HL-60/S4 treated with retinoic acid at 250 ng/mL for 4 days and 3 days (cell line): ENCODE measurements around the gene IL12B.
"Not testable (repeated sequence)": the region's sequence is repeated elsewhere in the genome, so short reads cannot be mapped to it uniquely, and the experiment has no call there.

Source experiments
- in situ Hi-C: fragments of 300-500 bp; cut with MboI; formaldehyde crosslinking; loops from 2 replicates; pipeline ENCODE4 v1.7.0; 2022; ENCODE audit warnings: low sequenced_read_pairs

Gene IL12B

DNA sequence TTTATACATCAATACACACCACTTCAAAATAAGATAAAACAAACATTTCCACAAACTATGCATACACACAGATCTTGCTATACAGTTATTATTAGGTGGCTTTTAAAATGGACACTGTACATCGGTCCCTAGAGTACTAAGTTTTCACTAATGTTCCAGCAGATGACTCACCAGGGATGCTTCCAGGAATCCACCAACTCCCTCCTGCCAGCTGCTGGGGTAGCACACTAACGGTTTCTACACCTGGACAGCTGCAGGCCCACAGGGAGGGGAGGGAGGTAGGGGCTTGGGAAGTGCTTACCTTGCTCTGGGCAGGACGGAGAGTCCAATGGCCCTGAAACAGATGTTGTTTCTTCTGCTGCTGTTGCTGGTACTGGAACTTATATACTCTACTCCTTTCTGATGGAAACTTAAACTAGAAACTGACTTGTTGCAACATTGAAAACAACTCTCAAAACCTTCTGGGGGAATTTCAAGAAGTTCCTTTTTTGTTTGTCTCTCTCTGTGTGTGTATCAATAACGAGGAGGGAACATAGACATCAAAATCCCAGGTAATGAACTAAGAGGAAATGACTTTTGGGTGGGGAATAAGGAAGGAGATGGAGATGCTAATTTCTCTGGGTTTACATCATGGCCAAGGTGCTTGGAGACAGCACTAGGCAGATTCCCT, at the start of gene IL12B:
Gene IL12B, minus strand, starts transcription at position 357 of the 670 bp plus-strand sequence. CDS start 3,705 bp downstream, outside the sequence.
- in situ Hi-C loops, result no loop called here

DNA sequence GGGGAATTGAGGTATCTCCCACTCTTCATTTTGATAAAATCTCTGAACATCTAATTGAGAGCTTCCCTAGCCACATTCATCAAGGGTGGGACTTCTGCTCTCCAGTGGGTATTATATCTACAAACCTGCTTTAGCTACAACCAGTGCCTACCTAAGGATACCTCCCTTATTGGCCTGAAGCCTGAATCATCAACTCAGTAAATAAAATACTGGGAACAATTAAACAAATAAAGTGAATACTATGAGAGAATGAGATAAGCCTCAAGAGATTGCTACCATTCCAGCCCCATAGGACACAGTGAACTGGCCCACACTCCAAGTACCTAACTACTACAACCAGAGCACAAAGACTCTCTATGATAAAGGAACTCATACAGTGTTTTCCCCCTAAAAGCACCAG, 47.4 kb upstream of the IL12B start:
- in situ Hi-C loops, result no loop called here

DNA sequence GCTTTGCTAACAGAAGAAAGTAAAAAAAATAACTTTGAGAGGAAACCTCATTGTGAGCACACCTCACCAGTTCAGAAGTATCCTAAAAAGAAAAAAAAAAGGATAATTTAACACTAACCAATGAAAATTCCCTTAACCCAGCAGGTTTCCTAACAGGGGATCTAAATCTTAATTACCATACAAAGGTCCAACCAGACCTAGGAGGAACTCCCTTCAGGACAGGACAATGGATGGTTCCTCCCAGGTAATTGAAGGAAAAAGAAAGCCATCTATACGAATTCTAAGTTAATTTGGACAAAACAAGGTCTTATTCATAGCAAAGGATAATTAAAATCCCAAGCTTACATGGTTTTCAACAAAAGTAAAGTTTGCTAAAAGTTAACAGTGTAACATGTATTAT, 37.6 kb upstream of the IL12B start:
- in situ Hi-C loops, result not testable (repeated sequence)

DNA sequence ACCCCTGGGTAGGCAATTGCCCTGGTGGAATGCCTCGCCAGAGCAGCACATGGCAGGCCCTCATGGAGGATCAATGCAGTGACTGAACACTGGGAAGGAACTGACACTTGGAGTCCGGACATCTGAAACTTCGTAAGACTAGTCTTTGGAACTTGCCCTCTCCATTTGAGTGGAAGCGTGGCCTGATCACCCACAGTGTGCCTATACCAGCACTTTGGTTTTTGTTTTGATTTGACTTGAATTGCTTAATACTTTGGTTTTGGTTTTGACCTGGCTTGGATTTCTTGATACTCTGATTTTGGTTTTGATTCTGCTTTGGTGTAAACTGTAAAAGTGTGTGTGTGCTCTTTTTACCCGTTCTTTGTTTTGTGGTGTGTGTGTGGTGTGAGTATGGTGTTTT, 36.5 kb upstream of the IL12B start:
- in situ Hi-C loops, result not testable (repeated sequence)

DNA sequence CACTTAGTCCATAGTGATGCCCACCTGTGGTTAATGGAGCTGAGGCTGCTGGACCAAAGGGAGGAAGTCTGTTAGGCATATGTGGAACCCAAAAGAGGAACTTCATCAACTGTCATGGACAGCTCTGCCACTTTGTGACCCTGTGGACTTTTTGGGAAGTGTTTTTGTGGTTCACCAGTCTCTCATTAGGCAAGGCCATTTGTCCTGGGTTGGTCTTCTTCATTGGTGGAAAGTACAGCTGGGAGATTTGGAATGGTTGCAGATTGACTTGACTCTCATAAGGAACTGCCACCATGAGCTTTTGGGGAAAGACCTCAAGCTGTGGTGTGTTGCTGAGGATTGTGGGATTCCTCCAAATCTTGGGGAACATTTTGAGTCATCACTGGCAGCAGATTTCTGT, 31.9 kb upstream of the IL12B start:
- in situ Hi-C loops, result no loop called here

DNA sequence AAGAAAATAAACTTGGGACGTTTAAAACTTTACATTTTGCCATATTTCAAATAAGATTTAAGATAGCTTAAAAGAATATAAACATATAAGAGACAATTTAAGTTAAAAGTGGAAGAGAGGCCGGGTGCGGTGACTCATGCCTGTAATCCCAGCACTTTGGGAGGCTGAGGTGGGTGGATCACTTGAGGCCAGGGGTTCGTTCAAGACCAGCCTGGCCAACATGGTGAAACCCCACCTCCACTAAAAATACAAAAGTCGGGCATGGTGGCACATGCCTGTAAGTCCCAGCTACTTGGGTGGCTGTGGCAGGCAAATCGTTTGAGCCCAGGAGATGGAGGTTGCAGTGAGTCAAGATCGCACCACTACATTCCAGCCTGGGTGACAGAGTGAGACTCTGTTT, 29.6 kb upstream of the IL12B start:
- in situ Hi-C loops, result not testable (repeated sequence)

DNA sequence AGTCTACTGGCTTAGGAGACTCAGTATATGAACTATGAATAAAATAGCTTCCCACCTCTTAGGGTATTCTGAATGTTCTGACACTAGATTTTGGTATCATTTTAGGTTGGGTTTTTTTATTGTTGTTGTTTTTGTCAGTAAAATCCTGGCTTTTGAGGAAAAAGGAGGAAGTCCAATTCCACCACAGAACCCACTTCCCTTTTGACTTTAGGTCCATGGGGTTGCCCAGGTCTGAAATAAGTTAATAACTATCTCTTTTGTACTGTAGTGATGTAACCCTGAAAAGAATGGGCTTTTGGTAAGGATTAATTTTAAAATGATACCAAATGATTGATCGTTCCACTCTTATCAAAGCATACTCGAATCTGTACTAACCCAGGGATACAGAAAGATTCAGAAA, 29.1 kb upstream of the IL12B start:
- in situ Hi-C loops, result no loop called here

DNA sequence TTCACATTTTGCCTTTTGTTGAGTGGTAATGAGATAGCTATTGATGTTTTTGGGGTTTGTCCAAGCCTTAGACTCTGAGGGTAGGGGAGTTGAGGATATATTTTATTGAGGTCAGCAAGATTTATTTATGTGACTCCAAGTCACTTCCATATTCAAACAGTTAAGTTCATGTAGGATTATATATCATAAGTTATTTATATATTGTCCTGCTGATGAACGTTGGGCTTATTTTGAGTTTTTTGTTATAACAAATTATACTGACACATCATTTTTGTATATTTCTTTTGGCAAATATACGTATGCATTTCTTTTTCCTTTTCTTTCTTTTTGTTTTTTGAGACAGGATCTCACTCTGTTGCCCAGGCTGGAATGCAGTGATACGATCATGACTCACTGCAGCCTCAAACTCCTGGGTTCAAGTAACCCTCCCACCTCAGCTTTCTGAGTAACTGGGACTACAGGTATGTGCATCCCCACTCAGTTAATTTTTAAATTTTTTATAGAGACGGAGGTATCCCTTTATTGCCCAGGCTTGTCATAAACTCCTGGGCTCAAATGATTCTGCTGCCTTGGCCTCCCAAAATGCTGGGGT, 23.5 kb upstream of the IL12B start:
- in situ Hi-C loops, result no loop called here

DNA sequence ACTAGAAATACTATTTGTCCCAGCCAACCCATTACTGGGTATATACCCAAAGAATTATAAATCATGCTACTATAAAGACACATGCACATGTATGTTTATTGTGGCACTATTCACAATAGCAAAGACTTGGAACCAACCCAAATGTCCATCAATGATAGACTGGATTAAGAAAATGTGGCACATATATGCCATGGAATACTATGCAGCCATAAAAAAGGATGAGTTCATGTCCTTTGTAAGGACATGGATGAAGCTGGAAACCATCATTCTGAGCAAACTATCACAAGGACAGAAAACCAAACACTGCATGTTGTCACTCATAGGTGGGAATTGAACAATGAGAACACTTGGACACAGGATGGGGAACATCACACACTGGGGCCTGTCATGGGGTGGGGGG, 20.4 kb upstream of the IL12B start:
- in situ Hi-C loops, result not testable (repeated sequence)

DNA sequence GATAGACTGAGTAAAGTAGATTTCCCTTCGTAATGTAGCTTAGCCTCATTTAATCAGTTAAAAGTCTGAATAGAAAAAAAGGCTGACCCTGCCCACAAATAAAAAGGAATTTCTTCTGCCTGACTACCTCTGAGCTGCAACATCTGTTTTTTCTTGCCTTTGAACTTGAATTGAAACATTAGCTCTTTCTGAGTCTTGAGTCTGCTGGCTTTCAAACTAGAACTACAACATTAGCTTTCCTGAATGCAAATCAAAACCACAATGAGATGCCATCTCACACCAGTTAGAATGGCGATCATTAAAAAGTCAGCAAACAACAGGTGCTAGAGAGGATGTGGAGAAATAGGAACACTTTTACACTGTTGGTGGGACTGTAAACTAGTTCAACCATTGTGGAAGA, 19.9 kb upstream of the IL12B start:
- in situ Hi-C loops, result not testable (repeated sequence)

DNA sequence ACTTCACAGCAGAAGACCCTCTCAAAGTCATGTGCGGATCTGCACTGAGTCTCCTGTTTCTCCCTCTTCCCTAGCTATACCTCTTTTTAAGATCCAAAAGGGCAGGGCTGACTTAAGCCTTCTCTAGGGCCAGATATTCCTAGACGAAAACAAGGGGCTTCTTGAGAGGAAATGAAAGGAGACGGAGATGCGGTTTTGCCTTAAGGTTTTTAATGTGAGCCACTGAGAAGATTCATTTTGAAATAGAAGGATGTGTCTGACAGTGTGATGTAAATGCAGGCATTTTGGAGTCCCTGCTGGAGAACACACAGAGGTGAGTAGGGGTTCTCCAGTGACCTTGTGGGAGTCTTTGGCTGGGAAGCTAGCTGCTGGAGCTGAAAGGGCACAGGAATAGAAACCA, 15.6 kb upstream of the IL12B start:
- in situ Hi-C loops, result no loop called here

DNA sequence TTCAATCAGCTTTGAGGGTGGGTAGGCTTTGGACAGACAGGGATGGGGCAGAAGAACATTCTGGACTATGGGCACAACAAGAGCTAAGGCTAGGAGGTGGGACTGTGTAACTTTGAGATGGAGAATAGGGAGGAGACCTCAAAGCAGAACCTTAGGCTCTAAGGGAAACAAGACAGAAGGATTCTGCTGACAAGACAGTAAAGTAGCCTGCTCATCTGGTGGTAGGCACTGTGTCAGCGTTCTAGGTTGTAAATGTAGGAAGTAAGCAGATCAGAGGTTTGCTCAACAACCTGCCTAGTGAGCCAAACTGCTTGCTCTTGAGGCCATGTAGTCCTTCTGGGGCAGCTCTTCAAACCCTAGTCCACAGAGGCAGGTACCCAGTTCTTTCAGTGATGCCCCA, 15.0 kb upstream of the IL12B start:
- in situ Hi-C loops, result no loop called here

DNA sequence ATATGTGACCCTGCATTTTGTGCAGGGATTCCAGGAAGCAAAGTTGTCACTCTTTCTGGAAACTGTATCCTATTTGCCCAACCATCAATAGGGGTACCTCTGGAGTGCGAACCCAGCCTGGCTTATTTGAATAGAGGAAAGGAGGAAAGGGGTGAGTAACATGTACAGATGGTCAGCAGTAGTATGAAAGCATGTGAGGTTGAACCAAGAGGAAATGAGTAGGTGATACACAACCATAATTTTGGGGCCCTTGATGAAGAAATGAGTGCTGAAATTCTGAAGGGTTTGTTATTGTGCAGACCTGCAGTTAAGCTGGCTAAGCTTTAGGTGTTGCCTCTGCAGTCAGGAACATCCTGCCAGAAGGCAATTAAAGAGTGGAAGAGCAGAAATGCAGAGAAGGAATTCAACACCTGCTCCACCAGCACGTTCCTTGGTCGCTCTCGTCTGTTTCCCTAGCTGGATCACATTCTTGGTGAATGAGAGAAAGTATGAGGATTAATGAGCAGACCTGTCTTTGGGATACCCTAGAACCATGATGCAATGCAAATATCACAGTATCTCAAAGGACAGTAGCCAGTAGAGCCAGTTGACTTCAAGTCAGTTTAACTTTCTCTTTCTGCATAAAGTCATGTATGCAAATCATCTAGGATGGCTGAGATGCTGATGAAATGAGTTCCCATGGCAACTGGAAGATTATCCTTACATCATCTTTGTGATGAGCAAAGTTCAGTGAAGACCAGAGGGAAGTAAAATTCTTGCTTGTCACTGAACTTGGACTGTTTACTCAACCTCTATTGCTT, 13.2 kb upstream of the IL12B start:
- in situ Hi-C loops, result no loop called here

DNA sequence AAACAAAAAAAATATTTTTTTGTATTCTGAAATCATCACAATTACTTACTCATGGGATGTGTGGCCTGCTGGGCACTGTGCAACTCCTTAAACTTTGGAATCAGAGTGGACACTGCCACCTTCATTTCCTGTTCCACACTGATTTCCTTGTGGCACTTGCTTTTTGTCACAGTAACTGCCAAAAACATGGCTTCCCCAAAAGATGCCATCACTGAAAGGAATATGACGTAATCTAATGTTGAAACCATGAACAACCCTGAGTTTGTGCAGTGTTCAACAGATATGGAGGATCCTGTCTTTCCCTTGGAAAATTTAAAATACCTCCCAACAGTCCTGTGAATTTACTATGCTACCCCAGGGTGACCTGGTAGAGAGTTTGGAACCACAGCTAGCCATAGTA, 12.6 kb upstream of the IL12B start:
- in situ Hi-C loops, result no loop called here

DNA sequence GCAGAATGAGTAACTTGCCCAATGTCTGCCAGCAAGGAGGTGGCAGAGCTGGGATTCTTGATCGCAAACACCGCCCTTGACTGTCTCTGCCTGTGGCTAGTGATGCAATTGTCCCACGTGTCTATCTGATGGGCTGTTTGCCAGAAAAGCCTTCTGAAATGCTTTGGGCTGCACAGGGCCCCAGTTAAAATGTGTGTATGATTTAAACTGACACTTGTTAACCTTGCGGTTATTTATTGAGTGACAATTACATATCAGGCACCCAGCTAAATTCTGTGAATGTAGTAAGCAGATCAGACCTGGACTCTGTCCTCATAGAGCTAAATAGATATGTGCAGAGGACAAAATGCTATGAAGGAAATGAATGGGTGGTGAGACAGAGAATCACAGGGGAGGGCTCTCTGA, 11.6 kb upstream of the IL12B start:
- in situ Hi-C loops, result no loop called here

DNA sequence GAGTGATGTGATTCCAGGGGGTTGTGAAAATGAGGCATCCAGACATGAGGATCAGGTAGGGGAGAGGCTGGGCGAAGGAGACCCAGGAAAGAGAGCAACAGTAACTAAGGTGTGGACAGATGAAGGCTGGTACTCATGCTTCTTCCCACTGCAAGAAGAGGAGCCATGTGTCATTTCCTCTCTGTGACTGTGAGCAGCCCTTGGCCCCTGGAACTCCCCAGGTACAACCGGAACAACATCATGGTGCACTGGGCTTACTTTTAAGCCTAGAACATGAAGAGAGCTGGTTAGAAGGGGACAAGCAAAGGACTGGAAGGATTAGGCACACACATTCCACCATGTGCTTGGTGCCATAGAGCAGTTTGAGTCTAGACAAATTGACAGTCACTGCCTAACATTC, 10.9 kb upstream of the IL12B start:
- in situ Hi-C loops, result no loop called here

DNA sequence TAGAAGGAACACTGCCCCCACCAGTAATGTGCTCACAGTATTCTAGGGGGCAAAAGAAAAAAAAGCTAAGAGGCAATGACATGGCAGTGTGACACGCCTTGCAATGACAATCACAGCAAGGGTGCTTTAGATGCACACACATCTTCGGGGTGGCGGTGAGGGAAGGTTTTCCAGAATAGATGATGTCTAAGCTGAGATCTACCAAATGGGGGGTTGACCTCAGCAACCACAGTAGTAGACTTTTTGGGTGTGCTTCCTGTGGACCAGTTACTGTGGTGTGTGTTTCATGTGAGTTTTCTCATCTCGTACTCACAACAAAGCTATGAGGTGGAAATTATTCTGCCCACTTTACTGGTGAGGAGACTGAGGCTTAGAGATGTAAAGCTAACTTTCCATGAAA, 10.2 kb upstream of the IL12B start:
- in situ Hi-C loops, result no loop called here

DNA sequence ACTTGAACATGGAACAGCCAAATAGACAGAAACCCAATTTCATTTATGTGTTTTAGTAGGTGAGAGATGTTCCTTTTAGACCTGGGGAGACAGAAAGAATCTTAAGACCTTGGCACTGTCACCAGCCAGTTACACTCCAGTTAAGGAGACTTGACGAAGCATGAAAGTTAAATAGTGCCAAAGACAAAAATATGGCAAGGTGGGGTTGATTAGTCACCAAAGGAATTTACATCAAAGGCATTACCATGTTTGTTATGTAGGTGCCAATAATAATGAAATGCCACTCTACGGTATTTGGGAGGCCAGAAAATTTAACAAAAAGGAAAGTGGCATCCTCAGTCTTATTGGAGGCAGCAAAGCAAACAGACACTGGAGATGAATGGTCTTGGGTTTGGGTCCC, 9.2 kb upstream of the IL12B start:
- in situ Hi-C loops, result no loop called here

DNA sequence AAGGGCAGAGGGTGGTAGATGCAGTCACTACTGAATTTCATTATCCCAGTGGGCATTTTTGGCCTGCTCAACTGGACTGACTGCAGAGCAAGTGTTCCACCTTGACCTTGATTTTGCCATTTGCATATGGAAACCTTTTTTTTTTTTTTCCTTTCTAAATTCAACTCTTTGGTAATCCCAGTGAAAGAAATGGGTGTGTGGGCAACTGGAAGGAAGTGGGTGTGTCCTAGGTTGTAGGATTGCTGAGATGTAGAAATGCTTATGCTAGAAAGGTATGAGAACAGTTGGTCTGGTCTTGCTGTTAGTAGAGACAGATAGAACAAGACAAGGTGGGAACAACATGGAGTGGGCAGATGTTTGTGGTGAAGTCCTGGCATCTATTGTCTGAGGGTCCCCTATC, 7.8 kb upstream of the IL12B start:
- in situ Hi-C loops, result no loop called here

DNA sequence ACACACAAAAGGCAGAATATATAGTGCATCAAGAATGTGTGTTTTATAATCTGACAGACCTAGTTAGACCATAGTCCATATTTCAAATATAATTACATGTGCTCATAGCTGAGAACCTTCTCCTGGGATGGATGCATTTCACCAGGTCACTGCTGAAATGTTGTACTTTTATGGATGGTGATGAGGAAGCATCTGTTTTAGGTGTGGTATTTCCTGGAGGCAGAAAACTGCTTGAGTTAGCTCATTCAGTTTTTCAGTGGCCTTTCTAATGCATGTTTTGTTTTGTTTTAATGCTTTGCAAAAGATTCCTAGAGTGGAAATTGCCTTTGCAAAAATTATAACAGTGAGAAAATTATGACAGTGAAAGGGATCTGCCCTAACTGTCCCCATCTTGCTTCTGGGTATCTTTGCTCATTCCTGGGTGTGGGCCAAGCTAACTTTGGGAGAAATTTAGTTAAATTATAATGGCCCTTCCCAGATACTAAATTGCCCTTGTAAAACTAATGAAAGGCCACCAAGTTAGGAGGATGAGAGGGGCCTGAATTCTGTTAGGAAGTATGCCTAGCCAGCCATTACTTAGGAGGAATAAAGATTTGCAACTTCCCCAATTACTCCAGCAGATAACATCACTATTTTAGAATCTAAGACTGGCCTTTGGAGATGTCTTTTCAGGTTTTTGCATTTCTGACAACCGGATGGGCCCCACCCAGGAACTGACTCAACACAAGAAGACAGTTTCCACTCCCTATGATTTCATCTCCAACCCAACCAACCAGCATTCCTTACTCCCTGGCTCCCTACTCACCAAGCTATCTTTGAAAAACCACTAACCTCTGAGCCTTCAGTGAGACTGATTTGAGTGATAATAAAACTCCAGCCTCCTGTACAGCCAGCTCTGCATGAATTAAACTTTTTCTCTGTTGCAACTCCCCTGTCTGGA, 7.0 kb upstream of the IL12B start:
- in situ Hi-C loops, result no loop called here

DNA sequence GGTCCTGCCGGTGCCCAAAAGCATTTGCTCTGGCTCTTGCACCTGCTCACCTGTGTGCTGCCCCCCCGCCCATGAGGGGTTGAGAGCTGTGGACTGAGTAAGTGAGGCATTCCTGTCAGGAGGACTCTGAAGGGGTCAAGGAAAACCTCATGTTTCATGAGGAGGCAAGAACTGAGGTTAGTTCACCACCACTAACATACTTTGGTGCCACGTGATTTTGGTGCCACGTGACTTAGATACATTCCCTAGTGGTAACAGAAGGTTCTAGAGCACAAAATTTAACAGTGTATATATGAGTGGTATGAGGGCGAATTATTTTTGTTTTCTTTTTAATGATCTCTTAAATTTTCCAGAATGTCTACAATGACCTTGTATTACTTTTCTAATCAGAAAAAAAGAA, 6.3 kb upstream of the IL12B start:
- in situ Hi-C loops, result no loop called here
